HG03460 (cell line): ENCODE measurements around the gene SPATA18.
"Not testable (repeated sequence)": the region's sequence is repeated elsewhere in the genome, so short reads cannot be mapped to it uniquely, and the experiment has no call there.

ENCODE experiments used
- ATAC-seq: cut with Tn5 transposase; IDR thresholded peaks from one replicate; pipeline ENCODE4 v1.9.1; 2021; ENCODE audit not compliant: unreplicated experiment

SPATA18 gene

GRCh38 chr4:52105276-52105675, 54.2 kb downstream of the SPATA18 start:
- no peak for ATAC-seq

- no peak for ATAC-seq
Observed at GRCh38 chr4:52106191-52106590, 55.1 kb downstream of the SPATA18 start.

GRCh38 chr4:52106660-52107059, 55.6 kb downstream of the SPATA18 start:
- no peak for ATAC-seq

GRCh38 chr4:52107336-52107735, 56.2 kb downstream of the SPATA18 start:
- no peak for ATAC-seq

GRCh38 chr4:52107745-52108144, 56.6 kb downstream of the SPATA18 start:
- ATAC-seq, result no peak

- no peak for ATAC-seq
Observed at GRCh38 chr4:52110171-52110570, 59.1 kb downstream of the SPATA18 start.

GRCh38 chr4:52111995-52112394, 60.9 kb downstream of the SPATA18 start:
- no peak for ATAC-seq

- ATAC-seq, result no peak
Observed at GRCh38 chr4:52112411-52112810, 61.3 kb downstream of the SPATA18 start.

GRCh38 chr4:52116641-52117040, 65.5 kb downstream of the SPATA18 start:
- ATAC-seq, result no peak

GRCh38 chr4:52126226-52126625, 75.1 kb downstream of the SPATA18 start:
- no peak for ATAC-seq

GRCh38 chr4:52126966-52127365, 75.9 kb downstream of the SPATA18 start:
- no peak for ATAC-seq

- ATAC-seq, result no peak
Observed at GRCh38 chr4:52135171-52135570, 84.1 kb downstream of the SPATA18 start.

- not testable (repeated sequence) for ATAC-seq
Observed at GRCh38 chr4:52137152-52137551, 86.0 kb downstream of the SPATA18 start.

- no peak for ATAC-seq
Observed at GRCh38 chr4:52142816-52143215, 91.7 kb downstream of the SPATA18 start.

GRCh38 chr4:52143815-52144214, 92.7 kb downstream of the SPATA18 start:
- no peak for ATAC-seq

- no peak for ATAC-seq
Observed at GRCh38 chr4:52144372-52144771, 93.3 kb downstream of the SPATA18 start.
